ENCODE results near the gene GON7. TPM values are rescaled to one million over a fixed set of nuclear protein-coding genes. Genes with fewer than 3 reads are reported as not detected.
"Not testable (repeated sequence)": the region's sequence is repeated elsewhere in the genome, so short reads cannot be mapped to it uniquely, and the experiment has no call there.

GON7 gene
- total RNA-seq (2014; rRNA removed; shearing (Covaris generic)), result 30.6 and 31.9 TPM in 2 replicates
- polyA plus RNA-seq (2015; cell fraction: cytosol; rRNA removed), result 20.6 and 22.0 TPM in 2 replicates
- 2.4 and 3.4 TPM in 2 replicates for polyA plus RNA-seq (2015; cell fraction: nucleus; rRNA removed)

DNA sequence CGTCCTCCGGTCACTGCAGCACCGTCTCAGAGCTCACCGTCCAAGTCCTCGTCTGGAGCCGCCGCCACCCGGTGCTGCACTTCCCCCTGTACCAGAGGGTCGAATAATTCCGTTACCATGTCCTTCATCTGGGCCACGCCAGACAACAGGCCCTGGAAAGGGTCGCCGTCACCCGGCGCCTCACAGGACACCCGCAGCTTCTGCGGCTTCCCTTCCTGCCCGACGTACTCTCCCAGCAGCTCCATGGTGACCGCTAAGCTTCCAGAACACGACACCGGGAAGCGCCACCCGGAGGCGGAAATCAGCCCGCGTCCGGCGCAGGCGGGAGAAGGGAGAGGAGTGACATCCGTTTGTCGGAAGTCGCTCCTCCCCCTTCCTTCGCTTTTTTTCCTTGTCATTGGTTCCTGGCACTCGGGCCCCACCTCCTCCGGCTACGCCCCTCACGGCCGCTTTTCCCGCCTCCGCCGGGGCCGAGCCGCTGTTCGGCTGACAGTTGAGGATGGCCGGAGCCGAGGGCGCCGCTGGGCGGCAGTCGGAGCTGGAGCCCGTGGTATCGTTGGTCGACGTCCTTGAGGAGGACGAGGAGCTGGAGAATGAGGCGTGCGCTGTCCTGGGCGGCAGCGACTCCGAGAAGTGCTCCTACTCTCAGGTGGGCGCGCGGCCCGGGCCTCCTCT is at the start of gene GON7, which contains the start of gene UBR7:
Gene GON7, minus strand, starts transcription at position 273 of the 675 bp plus-strand sequence. Its CDS starts 28 bp downstream, at position 245.
Gene UBR7, plus strand, starts transcription at position 464 of the 675 bp plus-strand sequence. Its CDS starts 36 bp downstream, at position 500.
- DNase-seq (ENCODE audit: low read depth, low spot score), result peak; percentile 98
- in situ Hi-C loops (cut with HindIII; ENCODE audit: low pct_unique_long_range_greater_than_20kb, low sequenced_read_pairs), result no loop called here

DNA sequence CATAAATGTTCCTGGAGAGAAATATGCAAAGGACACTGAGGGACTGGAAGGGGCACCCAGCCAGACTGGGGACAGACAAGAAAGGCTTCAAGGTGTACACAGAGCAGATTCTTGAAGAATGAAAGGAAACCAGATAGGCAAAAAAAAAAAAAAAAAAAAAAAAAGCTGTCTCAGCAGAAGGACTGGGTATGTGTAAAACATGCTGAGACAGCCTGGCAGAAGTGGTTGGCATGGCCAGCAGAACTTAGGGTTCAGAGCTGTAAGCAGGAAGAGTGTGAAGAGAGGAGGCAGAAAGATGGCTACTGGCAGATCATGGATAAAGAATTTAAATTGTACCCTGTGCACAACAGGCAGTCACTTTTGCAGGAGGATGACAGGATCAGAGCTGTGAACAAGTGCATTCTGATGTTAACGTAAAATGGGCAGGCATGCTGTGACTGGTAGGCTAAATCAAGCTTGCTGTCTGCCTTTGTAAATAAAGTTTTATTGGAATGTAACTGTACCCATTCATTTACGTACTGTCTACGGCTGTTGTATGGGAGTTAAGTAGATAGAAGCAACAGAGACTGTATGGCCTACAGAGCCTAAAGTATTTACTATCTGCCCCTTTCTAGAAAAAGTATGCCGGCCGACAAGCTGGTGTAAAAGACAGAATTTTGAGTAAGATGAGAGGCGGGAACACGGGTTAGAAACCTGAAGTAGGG is 42.4 kb upstream of the GON7 start:
- DNase-seq (ENCODE audit: low read depth, low spot score), result no peak
- in situ Hi-C loops (cut with HindIII; ENCODE audit: low pct_unique_long_range_greater_than_20kb, low sequenced_read_pairs), result no loop called here

GRCh38 chr14:93246534-93246933 is 39.7 kb upstream of the GON7 start:
- in situ Hi-C loops (cut with HindIII; ENCODE audit: low pct_unique_long_range_greater_than_20kb, low sequenced_read_pairs), result no loop called here
- no peak for DNase-seq (ENCODE audit: low read depth, low spot score)

GRCh38 chr14:93245764-93246420 is 39.0 kb upstream of the GON7 start:
- in situ Hi-C loops (cut with HindIII; ENCODE audit: low pct_unique_long_range_greater_than_20kb, low sequenced_read_pairs), result no loop called here

GRCh38 chr14:93240678-93241000 is 33.8 kb upstream of the GON7 start:
- in situ Hi-C loops (cut with HindIII; ENCODE audit: low pct_unique_long_range_greater_than_20kb, low sequenced_read_pairs), result no loop called here
- no peak for DNase-seq (ENCODE audit: low read depth, low spot score)

More at GRCh38 chr14:93245764-93246420, 39.0 kb upstream of the GON7 start:
- no peak for DNase-seq (ENCODE audit: low read depth, low spot score)

DNA sequence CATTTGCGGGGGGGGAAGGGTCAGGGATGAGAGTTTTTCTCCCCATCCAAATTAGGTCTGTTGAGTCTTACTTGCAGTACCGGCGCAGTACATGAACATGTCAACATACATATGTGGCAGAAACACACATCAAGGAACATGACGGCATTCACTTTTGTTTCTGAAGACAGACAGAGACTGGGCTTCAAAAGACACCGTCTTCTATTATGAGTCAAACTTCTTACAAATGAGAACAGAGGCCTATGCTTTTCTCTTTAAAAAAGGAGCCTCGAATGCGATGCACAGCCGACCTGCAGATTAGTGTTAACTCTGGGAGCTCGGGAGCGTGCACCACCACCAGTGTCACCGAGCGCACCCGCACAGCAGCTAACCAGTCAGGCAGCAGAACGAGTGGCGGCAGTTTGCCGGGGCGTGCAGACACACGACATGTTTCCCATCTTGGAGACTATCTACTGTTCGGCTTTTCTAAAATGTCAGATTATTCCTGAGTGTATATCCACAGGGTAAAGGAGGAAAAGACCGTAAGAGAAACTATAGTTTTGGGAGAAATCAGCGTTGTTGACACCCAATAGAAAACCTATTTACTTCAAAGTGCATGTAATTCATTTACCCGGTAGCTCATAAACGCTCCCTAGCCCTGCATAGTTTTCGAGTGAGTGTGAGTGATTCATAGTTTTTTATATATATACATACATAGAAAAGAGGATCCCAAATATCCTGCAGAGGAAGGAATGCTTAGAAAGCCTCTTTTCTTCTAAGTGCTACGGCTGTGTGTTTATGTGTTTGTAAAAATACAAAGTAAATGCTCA is 33.2 kb upstream of the GON7 start:
- in situ Hi-C loops (cut with HindIII; ENCODE audit: low pct_unique_long_range_greater_than_20kb, low sequenced_read_pairs), result no loop called here

DNA sequence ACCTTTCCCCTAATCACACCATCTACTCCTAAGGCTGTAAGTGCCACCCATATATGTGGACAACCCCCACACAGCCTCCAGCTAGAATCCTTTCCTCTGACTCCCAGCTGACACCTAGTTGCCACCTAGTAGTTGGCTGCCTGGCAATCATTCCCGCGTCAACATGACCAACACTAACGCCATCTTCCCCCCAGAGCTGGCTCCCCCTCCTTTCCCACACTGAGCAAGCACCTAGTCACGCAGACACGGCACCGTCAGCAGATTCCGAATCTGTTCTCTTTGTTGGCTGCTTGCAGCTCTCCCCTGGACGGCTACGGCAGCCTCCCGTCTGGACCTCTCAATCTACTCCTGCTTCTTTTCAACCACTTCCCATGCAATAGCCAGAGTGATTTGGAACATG is 27.9 kb upstream of the GON7 start:
- DNase-seq (ENCODE audit: low read depth, low spot score), result peak; percentile 11
- in situ Hi-C loops (cut with HindIII; ENCODE audit: low pct_unique_long_range_greater_than_20kb, low sequenced_read_pairs), result no loop called here

More for the DNA sequence above, 33.2 kb upstream of the GON7 start:
- DNase-seq (ENCODE audit: low read depth, low spot score), result no peak

- DNase-seq (ENCODE audit: low read depth, low spot score); in situ Hi-C loops (cut with HindIII; ENCODE audit: low pct_unique_long_range_greater_than_20kb, low sequenced_read_pairs): not testable (repeated sequence)
Observed at GRCh38 chr14:93233078-93233477, 26.2 kb upstream of the GON7 start.

DNA sequence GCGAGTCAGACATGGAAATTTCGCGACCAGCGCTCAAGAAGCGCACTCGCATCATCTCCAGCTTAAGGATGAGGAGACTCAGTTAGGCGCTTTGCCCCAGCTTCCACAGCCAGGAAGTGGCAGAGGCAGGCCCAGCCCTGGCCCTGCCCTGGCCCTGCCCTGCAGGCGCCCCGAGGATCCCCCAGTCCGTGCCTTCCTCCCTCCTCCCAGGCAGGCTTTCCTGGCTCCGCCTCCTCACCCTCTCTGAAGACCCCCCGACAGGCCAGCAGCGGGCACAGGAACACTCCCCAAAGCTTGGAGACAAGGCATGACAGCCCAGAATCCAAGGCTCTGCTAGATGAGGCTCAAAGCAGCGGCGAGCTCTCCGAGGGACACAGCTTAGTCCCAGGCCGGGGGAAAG is 25.3 kb upstream of the GON7 start:
- in situ Hi-C loops (cut with HindIII; ENCODE audit: low pct_unique_long_range_greater_than_20kb, low sequenced_read_pairs), result no loop called here
- no peak for DNase-seq (ENCODE audit: low read depth, low spot score)

DNA sequence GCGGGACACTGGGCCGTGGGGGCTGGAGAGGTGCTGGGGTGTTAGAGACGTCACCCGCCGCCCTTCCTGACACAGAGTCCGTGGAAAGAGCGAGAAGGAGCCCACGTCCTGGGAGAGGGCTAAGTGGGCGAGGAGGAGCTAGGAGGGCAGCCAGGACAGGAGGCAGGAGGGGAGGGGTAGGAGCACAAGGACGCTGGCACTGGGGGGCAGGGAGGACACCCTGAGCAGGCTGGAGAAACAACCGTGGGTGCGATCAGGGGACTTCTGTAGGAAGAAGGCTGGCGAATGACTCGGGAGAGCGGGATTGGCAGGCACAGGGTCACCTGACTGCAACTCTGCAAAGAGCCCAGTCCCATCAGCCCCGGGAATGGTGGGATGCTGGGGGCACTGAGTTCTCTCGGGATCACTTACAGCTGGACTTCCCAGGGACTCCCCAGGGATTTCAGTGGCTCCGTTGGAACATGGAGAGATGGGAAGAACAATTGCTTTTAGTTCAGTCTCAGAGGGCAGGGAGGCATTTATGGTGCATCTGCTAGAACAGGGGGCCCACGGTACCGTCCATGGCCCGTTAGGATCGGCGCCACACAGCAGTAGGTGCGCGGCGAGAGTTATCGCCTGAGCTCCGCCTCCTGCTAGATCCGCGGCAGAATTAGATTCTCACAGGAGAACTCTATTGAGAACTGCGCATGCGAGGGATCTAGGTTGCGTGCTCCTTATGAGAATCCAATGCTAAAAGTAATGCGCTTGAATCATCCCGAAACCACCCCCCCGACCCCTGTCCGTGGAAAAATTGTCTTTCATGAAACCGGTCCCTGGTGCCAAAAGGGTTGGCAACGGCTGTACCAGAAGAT is 24.5 kb upstream of the GON7 start:
- in situ Hi-C loops (cut with HindIII; ENCODE audit: low pct_unique_long_range_greater_than_20kb, low sequenced_read_pairs), result no loop called here
- DNase-seq (ENCODE audit: low read depth, low spot score), result peak; percentile 34

GRCh38 chr14:93230539-93230938 is 23.7 kb upstream of the GON7 start:
- no peak for DNase-seq (ENCODE audit: low read depth, low spot score)
- in situ Hi-C loops (cut with HindIII; ENCODE audit: low pct_unique_long_range_greater_than_20kb, low sequenced_read_pairs), result no loop called here

- DNase-seq (ENCODE audit: low read depth, low spot score), result no peak
- in situ Hi-C loops (cut with HindIII; ENCODE audit: low pct_unique_long_range_greater_than_20kb, low sequenced_read_pairs), result no loop called here
Observed at GRCh38 chr14:93228550-93228949, 21.7 kb upstream of the GON7 start.

- in situ Hi-C loops (cut with HindIII; ENCODE audit: low pct_unique_long_range_greater_than_20kb, low sequenced_read_pairs), result no loop called here
- no peak for DNase-seq (ENCODE audit: low read depth, low spot score)
Observed at GRCh38 chr14:93223565-93223964, 16.7 kb upstream of the GON7 start.

GRCh38 chr14:93220509-93220908 is 13.6 kb upstream of the GON7 start:
- in situ Hi-C loops (cut with HindIII; ENCODE audit: low pct_unique_long_range_greater_than_20kb, low sequenced_read_pairs), result no loop called here
- DNase-seq (ENCODE audit: low read depth, low spot score), result no peak

GRCh38 chr14:93219103-93219726 is 12.3 kb upstream of the GON7 start:
- peak; percentile 82 for DNase-seq (ENCODE audit: low read depth, low spot score)
- in situ Hi-C loops (cut with HindIII; ENCODE audit: low pct_unique_long_range_greater_than_20kb, low sequenced_read_pairs), result no loop called here

GRCh38 chr14:93214598-93214997 is 7.7 kb upstream of the GON7 start:
- no peak for DNase-seq (ENCODE audit: low read depth, low spot score)
- in situ Hi-C loops (cut with HindIII; ENCODE audit: low pct_unique_long_range_greater_than_20kb, low sequenced_read_pairs), result no loop called here
